Measurements from ENCODE around the gene RNF150.
"Not testable (repeated sequence)": the region's sequence is repeated elsewhere in the genome, so short reads cannot be mapped to it uniquely, and the experiment has no call there.

The RNF150 gene

GRCh38 chr4:140810591-140811169, 322.6 kb downstream of the RNF150 start:
- DNase-seq: not testable (repeated sequence)
